HG03064 (cell line): ENCODE results near the gene FMNL2.
"Not testable (repeated sequence)": the region's sequence is repeated elsewhere in the genome, so short reads cannot be mapped to it uniquely, and the experiment has no call there.

Experiments
- ATAC-seq: cut with Tn5 transposase; IDR thresholded peaks from one replicate; pipeline ENCODE4 v1.9.1; 2021; ENCODE audit warnings: low read depth; ENCODE audit not compliant: unreplicated experiment

FMNL2 gene

GRCh38 chr2:152370783-152371182 lies 35.8 kb downstream of the FMNL2 start:
- ATAC-seq, result no peak

DNA sequence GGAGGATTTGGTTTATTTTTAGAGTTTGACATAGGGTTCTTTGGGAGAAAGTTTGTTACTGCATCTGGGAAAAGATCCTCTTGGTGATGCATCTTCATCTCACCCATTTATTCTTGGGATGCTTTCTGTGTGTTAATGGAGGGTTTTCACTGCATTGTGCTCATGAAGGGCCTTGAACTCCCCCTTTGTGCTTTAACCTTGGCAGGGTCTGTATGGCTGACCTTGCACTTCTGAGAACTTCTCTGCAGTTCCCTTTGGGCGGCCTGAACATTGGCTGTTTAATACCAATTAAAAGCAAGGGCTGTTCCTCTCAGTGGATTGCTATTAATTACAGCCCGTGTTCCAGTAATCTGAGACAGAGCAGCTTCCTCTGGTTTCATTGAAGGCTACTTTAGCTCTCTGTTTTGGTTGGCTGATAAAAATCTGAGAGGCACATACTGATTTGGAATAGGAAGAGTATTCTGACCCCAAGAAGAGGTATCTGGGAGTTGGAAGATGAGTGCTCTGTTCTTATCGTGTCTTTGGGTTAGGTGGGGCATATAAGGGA lies 37.5 kb downstream of the FMNL2 start:
- ATAC-seq, result no peak

DNA sequence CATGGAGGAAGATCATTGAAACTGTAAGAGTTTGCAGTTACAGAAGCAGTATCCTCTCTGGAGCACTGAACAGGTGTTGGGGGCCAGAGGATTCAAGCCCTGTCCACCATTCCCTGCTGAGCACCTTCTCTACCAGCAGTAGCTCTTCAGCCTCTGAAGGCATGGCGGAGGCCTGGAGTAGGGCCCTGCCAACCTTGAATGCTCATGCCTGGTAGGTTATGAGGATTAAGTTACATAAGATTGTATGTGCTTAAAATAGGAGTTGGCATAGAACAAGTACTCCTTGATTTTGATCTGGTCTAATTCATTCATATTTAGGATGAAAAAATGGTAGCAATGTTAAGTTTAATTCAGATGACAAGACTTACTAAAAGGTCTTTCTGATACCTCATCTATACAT lies 40.2 kb downstream of the FMNL2 start:
- ATAC-seq, result no peak

GRCh38 chr2:152376385-152376784 lies 41.4 kb downstream of the FMNL2 start:
- no peak for ATAC-seq

DNA sequence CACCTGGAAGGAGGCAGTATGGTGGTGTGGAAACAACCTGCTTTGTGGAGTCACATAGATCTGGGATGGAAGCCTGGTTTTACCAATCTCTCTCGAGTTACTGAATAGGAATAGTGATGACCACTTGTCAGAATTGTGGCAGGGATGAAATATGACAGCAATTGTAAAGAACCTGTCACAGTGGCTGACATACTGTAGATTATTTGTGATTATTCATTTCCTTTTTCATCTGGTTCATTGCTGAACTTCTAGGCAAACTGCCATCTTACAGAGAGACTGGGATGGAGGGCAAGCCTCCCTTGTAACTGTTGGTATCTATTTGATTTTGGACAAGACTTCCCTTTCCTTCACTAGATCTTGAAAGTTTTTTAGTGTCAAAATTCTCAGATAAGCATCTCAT lies 42.0 kb downstream of the FMNL2 start:
- no peak for ATAC-seq

DNA sequence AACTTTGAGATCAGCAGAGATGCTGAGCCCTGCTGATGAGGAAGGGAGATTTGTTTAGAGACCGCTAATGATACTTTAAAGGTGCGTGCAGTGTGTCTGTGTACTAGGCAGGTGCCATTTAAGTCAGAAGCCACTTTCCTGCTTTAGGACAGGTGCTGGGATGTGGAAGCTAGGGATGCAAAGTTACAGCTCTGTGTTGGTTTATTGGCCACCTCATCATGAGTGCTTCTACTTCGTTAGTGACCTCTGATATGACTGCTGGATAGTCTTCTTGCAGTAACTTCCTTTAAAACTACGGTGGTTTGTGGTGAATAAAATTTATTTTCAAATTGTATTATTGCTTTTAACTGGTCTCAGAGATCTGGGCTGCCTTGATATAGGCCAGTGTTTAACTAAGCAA lies 44.1 kb downstream of the FMNL2 start:
- ATAC-seq, result no peak

DNA sequence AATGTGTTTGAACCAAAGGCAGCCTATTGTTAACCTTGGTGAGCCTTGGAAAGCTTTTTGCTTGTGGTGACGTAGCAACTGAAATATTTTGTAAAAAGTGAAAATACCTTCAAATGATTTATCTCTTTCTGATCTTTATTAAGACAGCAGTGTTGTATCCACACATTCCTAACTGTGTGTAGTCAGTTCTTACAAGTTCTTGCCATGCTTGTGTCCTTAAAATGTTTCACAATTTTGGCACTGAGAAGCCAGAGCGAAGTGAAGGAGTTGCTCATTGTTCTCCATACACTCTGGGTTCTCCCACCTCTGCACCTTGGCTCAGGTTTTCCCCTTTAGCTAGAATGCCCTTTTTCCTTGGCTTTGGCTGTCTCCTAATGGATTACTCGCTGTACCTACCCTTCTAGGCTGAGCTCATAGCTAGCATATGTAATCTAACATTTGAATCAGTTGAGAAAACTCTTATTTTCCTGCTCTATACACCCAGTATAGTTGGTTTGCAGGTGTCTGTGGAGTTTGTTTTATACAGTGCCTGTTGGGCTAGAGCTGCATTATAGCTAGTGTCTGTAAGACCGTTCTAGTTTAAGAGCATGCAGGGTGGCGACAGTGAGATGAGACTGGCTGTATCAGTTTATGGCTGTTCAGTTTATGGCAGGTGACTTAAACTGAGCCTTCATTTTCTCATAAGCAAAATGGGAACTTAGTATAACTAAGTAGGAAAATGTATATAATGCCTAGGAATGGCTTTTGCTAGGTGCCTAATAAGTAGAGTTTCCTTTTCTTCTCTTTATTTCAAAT lies 45.5 kb downstream of the FMNL2 start:
- no peak for ATAC-seq

GRCh38 chr2:152383702-152384101 lies 48.7 kb downstream of the FMNL2 start:
- no peak for ATAC-seq

GRCh38 chr2:152384992-152385391 lies 50.0 kb downstream of the FMNL2 start:
- ATAC-seq, result no peak

GRCh38 chr2:152385650-152386049 lies 50.7 kb downstream of the FMNL2 start:
- no peak for ATAC-seq

- no peak for ATAC-seq
These were observed 51.3 kb downstream of the FMNL2 start for GRCh38 chr2:152386266-152386665.

GRCh38 chr2:152387041-152387440 lies 52.1 kb downstream of the FMNL2 start:
- ATAC-seq, result no peak

DNA sequence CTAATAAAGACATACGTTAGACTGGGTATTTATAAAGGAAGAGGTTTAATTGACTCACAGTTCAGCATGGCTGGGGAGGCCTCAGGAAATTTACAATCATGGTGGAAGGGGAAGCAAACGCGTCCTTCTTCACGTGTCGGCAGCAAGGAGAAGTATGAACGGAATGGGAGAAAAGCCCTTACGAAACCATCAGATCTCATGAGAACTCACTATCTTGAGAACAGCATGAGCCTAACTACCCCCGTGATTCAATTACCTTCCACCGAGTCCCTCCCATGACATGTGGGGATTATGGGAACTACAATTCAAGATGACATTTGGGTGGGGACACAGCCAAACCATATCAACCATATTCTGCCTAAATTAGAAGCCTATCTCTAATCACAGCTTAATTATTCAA lies 53.3 kb downstream of the FMNL2 start:
- not testable (repeated sequence) for ATAC-seq

- no peak for ATAC-seq
These were observed 54.5 kb downstream of the FMNL2 start for GRCh38 chr2:152389483-152389882.

DNA sequence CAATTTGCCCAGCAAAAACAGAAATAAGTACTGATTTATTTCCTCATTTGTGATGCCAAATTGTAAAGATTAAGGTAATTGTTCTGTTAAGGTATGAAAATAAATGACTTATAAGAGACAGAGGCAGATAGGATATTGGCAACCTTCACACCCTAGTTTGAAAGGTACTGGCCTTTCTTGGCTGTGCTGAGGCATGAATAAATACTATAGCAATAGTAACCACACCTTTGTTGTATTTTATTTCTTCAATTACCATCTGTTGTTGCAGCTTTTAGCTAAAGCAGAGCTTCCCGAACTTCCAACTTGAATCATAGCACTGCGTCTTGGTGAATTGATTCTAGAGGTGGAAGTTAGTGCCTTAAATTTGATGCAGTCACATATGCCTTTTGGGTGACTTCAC lies 55.9 kb downstream of the FMNL2 start:
- ATAC-seq, result no peak

DNA sequence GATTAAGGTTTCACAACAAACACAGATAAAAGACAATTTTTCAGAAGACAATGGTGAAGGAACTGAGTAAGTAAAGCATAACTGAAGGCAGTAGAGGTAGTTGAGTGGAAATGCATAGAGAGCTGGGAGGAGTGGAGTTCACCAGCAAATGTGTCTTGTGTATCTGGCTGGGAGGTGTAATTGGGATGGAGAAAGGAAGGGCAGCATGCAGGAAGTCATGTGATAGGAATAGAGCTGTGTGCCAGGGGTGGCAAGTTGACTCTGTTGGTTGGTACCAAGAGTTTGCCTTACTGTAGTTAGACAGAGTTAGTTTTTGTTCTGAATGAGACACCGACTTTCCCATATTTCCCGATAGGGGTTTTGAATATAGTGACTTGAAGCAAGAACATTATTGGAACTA lies 56.3 kb downstream of the FMNL2 start:
- ATAC-seq, result no peak

DNA sequence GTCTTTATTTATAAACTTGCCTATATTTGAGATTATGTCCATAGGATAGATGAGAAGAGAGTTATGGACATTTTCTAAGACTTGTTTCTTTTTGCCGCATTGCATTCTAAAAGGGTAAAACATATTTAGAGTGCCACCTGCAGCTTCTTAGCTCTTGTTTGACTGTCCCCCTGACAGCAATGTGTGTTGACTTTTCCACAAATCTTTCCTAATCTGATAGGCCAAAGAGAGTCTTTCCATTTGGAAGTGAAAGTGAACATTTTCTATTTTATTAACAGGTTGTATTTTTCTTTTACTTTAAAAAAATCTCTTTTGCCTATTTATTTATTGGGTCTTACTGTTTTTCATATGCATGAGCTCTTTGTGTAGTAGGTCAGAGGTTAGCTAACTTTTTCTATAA lies 58.4 kb downstream of the FMNL2 start:
- no peak for ATAC-seq

DNA sequence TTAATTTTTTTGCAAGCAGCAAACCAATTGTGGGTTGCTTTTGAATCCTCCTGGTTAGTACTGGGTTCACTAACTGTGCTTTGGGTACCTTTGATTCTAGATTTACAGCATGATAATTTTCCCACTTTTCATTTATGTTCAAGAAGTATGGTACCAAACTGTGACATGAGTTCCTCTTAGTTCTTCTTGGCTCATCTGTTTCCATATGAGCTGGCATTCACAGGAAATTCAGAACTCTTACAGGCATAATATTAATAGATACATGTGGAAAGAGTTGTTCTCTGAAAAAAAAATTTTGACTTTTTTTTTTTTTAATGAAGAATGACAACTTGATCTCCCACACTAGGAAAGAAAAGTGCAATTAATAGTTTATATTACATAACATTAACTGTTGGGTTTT lies 59.4 kb downstream of the FMNL2 start:
- ATAC-seq, result no peak

DNA sequence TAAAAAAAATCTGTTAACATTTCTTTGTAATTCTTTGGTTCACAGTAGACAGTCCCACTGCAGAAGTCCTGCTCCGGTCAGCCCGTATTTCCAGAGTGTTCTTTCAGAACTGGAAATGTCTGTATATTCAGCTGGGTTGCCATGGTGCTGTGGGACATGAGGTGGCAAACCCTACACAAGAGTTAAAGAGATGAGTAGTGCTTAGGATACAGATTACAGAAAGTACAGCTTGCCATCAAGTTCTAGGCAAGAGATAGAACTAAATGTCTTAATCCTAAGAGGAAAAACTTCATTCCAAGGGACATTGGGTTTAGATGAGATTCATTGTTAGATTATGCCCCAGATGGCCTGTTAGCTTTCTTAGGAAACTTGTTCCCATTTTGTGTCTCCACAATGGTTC lies 60.1 kb downstream of the FMNL2 start:
- no peak for ATAC-seq

DNA sequence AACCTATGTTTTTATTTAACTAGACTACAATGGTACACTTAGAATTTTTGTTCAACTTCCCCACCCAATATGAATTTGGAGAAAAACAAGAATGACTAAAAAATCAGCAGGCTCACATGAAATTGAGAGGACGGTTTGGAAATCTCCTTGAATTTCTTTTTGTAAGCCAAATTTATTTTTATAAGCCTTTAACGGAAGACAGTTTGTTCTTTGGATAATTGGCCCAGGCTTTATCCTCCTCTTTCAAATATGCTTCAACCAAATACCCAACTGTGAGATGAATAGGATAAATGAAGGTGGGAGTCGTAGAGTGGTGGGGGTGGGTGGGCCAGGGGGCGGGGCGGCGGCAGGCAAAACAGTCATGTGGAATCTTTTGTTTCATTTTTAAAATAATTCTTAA lies 60.6 kb downstream of the FMNL2 start:
- ATAC-seq, result no peak

DNA sequence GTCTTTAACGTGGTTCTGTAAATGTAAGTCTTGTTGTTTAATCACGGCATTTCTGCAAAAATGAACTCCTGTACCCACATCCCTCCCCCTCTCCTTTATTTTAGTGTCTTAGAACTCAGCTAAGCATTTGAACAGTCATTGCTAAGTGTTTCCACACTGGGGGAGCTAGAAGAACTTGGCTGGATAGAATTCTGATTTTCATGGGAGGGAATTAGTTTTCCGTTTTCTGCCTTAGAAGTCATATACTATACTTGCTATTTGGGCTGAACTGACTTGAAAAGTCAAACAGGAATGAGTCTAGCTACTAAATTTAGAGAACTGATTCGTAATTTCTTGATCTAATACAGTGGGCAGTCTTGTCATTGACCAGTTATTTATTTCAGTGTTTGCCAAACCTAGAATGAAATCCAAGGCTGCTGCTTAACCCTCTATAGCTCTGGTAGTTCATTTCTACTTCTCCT lies 61.1 kb downstream of the FMNL2 start:
- no peak for ATAC-seq

- ATAC-seq, result no peak
These were observed 61.8 kb downstream of the FMNL2 start for GRCh38 chr2:152396763-152397162.
